Measurements from ENCODE around the gene FANCE.
A peak's percentile ranks its signal among the peaks of the same experiment; 100 is the strongest.

FANCE gene

DNA sequence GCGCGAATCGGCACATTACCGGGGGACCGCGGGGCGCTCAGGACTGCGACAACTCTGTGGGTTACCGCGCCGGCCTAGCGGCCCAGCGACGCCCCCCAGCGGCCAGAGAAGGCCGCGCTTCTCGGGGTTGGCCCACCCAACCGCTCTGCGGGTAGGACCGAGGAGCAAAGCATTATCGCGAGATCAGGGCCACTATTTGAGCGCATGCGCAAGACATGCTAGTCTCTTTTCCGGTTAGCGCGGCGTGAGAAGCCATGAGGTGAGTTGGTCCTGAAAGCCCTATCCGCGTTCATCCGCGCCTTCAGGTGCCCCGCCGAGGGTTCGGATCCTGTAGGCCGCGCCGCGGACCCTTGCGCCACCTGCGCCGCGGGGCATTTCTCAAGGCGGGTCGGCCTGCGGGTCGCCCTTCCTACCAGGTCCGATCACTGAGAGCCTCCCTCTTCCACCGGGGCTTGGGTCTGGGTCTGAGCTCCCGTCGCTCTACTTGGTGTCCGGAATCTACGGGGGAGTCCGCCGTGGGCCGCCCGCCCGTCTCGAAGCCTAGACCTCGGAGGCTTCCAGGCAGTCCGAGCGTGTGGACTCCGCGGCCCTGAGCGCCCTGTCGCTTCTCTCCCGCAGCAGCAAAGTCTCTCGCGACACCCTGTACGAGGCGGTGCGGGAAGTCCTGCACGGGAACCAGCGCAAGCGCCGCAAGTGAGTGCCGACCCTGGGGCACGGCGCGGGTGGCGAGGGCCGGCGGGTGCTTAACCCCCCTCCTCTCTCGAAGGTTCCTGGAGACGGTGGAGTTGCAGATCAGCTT lies 16.2 kb downstream of the FANCE start, which contains the start of gene RPL10A:
TSS of gene RPL10A (plus strand) at position 221 of the 799 bp plus-strand sequence. CDS start at position 255, 34 bp downstream.
- Histone ChIP-seq H3K27ac (ENCODE audit: low read depth, low read length) (peak within 1 kb of the TSS; percentile 94), H3K36me3 (ENCODE audit: control insufficient read depth, insufficient read depth, low read length) (peaks cover 66% of the 10 kb centered on the region), H3K9me3 (ENCODE audit: control insufficient read depth, insufficient read depth, low read length) (no peaks in the 10 kb centered on the region), H3K4me3 (ENCODE audit: low read depth, low read length) (peak within 1 kb of the TSS; percentile 99), H3K4me1 (ENCODE audit: control insufficient read depth, insufficient read depth, low read length) (peaks cover 19% of the 10 kb centered on the region), H3K9ac (ENCODE audit: low read depth, low read length) (peak within 1 kb of the TSS; percentile 99), H3K27me3 (ENCODE audit: control insufficient read depth, insufficient read depth, low read length) (no peaks in the 10 kb centered on the region)

DNA sequence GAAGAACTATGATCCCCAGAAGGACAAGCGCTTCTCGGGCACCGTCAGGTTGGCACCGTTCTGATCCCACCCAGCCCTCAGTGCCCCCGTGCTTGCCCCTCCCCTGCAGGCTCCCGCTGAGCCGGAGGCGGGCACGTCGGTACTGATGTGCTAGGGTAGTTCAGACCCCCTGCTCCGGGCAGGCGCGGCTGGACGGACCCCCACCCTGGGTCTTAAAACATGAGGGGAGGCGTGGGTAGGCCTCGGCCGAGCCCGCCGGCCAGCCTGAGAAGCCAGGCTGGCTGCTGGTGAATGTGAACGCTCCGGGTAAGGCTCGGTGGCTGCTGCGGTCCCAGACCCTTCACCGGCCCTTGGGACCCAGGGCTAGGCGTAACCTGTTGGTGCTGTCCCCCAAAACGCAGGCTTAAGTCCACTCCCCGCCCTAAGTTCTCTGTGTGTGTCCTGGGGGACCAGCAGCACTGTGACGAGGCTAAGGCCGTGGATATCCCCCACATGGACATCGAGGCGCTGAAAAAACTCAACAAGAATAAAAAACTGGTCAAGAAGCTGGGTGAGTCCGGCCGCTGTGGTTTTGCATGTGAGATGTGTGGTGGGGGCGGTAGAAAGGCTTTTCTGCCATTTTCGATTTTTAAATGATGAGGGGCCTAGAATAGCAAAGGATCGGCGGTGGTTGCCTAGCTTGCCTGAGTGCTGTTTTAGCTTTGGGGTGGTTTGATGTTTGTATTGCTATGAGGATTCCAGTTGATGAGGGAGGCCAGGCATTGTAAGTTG lies 17.0 kb downstream of the FANCE start:
- Histone ChIP-seq H3K9me3 (ENCODE audit: control insufficient read depth, insufficient read depth, low read length) (no peaks in the 10 kb centered on the region), H3K9ac (ENCODE audit: low read depth, low read length) (peak overlapping the region; percentile 99), H3K36me3 (ENCODE audit: control insufficient read depth, insufficient read depth, low read length) (peaks cover 68% of the 10 kb centered on the region), H3K4me3 (ENCODE audit: low read depth, low read length) (peak overlapping the region; percentile 99), H3K27me3 (ENCODE audit: control insufficient read depth, insufficient read depth, low read length) (no peaks in the 10 kb centered on the region), H3K27ac (ENCODE audit: low read depth, low read length) (peak overlapping the region; percentile 94), H3K4me1 (ENCODE audit: control insufficient read depth, insufficient read depth, low read length) (peaks cover 19% of the 10 kb centered on the region)

DNA sequence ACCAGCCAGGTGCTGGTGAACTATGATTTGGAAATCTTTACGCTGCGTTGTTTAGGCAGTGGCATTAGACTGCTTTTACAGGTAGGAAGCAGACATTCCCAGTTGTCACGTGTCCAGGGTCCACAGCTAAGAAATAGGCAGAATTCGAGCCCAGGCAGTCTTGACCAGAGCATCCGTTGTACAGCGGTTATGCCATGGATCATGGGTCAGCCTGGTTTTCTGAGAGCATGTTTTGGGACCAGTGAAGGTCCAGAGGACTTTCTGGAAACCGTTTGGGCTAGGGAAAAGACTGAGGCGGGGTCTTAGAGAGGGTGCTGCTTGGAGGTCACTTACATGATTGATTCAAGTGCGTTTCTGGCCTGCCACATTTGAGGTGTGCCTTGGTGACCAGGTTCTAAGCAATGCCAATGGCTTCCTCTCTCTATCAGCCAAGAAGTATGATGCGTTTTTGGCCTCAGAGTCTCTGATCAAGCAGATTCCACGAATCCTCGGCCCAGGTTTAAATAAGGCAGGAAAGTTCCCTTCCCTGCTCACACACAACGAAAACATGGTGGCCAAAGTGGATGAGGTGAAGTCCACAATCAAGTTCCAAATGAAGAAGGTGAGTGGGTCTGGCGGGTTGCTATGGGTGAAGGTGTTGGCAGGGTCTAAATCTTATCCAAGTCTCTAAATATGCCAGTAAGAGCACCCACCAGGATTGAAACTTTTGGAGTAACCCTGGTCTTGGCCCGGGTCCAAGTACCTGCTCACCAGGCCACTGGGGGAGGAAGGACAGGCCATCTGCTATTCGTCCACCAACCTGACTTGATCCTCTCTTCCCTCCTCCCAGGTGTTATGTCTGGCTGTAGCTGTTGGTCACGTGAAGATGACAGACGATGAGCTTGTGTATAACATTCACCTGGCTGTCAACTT lies 17.9 kb downstream of the FANCE start:
- Histone ChIP-seq H3K4me1 (ENCODE audit: control insufficient read depth, insufficient read depth, low read length) (peaks cover 19% of the 10 kb centered on the region), H3K27ac (ENCODE audit: low read depth, low read length) (peak overlapping the region; percentile 66), H3K36me3 (ENCODE audit: control insufficient read depth, insufficient read depth, low read length) (peaks cover 73% of the 10 kb centered on the region), H3K4me3 (ENCODE audit: low read depth, low read length) (peak overlapping the region; percentile 99), H3K9me3 (ENCODE audit: control insufficient read depth, insufficient read depth, low read length) (no peaks in the 10 kb centered on the region), H3K27me3 (ENCODE audit: control insufficient read depth, insufficient read depth, low read length) (no peaks in the 10 kb centered on the region), H3K9ac (ENCODE audit: low read depth, low read length) (peak overlapping the region; percentile 99)

DNA sequence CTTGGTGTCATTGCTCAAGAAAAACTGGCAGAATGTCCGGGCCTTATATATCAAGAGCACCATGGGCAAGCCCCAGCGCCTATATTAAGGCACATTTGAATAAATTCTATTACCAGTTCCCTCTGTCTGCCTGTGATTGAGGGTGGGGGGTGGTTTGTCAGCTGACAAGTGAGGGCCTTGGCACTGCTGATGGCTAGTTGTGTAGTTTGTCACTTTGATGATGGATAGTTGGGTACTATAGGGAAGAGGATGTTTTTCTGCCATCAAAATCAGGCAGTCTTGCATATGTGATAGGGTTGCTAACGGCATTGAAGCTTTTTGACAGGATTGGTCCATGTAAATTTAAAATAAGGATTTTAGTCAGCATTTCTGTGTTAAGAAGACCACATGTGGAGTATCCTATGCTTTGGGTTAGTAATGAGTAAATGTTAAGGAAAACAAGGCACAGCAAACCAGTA lies 18.6 kb downstream of the FANCE start:
- H3K4me3 ChIP-seq (ENCODE audit: low read depth, low read length) = peak overlapping the region; percentile 99
- H3K36me3 ChIP-seq (ENCODE audit: control insufficient read depth, insufficient read depth, low read length) = peaks cover 73% of the 10 kb centered on the region
- H3K27ac ChIP-seq (ENCODE audit: low read depth, low read length) = peak overlapping the region; percentile 52
- H3K4me1 ChIP-seq (ENCODE audit: control insufficient read depth, insufficient read depth, low read length) = peaks cover 19% of the 10 kb centered on the region
- no peaks in the 10 kb centered on the region for H3K27me3 ChIP-seq (ENCODE audit: control insufficient read depth, insufficient read depth, low read length)
- no peaks in the 10 kb centered on the region for H3K9me3 ChIP-seq (ENCODE audit: control insufficient read depth, insufficient read depth, low read length)
- no peak overlapping the region for H3K9ac ChIP-seq (ENCODE audit: low read depth, low read length)

DNA sequence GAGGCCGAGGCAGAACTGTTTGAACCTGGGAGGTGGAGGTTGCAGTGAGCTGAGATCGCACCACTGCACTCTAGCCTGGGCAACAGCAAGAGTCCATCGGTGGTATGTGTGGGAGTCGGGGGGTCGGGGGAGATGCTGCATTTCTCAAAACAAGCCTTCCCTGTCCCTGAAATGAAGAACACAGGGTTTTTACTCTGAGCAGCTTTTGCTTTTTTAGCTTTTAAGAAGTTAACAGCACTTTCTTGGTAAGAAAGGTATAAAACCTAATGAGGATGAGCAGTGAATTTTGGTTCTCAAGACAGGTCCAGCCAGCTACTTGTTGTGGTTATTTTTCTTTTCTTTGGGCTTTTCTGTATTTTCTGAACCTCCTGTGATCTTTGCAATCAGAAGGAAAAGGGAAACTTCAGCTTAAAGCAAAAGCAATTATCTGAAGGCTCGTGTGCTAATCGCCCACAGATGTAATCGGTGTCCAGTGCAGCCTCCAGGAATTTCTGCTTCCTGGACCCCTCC lies 19.8 kb downstream of the FANCE start:
- 0 out of 2 replicates have a peak overlapping the region, but pooled peaks have one; percentile 7 for H3K4me3 ChIP-seq (ENCODE audit: low read depth, low read length)
- no peaks in the 10 kb centered on the region for H3K27me3 ChIP-seq (ENCODE audit: control insufficient read depth, insufficient read depth, low read length)
- no peak overlapping the region for H3K9ac ChIP-seq (ENCODE audit: low read depth, low read length)
- H3K4me1 ChIP-seq (ENCODE audit: control insufficient read depth, insufficient read depth, low read length) = peaks cover 19% of the 10 kb centered on the region
- H3K27ac ChIP-seq (ENCODE audit: low read depth, low read length) = peak overlapping the region; percentile 52
- no peaks in the 10 kb centered on the region for H3K9me3 ChIP-seq (ENCODE audit: control insufficient read depth, insufficient read depth, low read length)
- H3K36me3 ChIP-seq (ENCODE audit: control insufficient read depth, insufficient read depth, low read length) = peaks cover 61% of the 10 kb centered on the region

DNA sequence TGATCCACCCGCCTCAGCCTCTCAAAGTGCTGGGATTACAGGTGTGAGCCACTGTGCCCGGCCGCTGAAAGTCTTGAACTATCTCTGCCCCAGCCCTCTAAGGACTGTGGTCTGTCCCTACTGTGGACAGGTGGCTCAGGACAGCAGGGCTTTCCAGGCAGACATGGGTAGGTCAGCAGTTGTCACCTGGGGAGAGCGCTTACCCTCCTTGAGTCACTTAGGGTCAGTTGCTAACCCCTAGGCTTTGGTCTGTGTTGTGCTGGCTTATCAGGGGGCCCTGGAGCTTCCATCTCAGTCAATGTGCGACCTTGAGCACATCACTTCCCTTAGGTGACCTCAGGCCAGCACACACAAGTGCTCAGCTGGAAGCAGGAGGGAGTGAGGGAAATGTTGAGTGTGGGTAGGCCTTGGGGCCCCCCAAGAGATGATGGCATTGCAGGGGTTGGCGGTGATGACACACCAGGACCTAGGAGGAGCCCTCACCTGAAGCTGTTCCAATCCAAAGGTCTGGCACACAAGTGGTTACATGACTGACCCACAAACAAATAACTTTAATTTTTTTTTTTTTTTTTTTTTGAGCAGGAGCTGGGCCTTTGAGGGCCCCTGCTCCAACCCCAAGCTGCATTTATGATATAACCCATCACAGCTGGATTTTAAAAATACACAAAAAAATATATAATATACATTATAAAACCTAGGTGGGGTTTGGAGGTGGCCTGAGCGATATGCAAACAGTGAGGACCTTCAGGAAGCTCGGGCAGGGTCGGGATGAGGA lies 21.1 kb downstream of the FANCE start:
- Histone ChIP-seq H3K36me3 (ENCODE audit: control insufficient read depth, insufficient read depth, low read length) (peaks cover 65% of the 10 kb centered on the region), H3K9ac (ENCODE audit: low read depth, low read length) (no peak overlapping the region), H3K27ac (ENCODE audit: low read depth, low read length) (peak overlapping the region; percentile 46)

DNA sequence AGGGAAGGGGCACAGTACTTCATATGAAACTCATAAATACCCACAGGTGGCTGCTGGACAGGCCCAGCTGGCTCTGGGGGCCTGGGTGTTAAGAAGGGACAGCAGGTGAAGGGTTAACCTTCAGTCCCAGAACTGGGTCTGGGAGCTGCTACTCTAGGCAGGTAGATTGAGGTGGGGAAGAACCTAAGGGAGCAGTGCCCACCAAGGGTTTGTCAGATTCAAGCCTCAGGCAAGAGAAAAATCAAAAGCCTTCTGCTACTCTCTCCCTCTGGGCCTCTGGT lies 21.7 kb downstream of the FANCE start:
- peaks cover 65% of the 10 kb centered on the region for H3K36me3 ChIP-seq (ENCODE audit: control insufficient read depth, insufficient read depth, low read length)
- H3K4me1 ChIP-seq (ENCODE audit: control insufficient read depth, insufficient read depth, low read length) = peaks cover 20% of the 10 kb centered on the region; the same call in 1 of the 2 replicates
- H3K27ac ChIP-seq (ENCODE audit: low read depth, low read length) = peak overlapping the region; percentile 46
- H3K4me3 ChIP-seq (ENCODE audit: low read depth, low read length) = no peak overlapping the region
- no peak overlapping the region for H3K9ac ChIP-seq (ENCODE audit: low read depth, low read length)
- H3K9me3 ChIP-seq (ENCODE audit: control insufficient read depth, insufficient read depth, low read length) = no peaks in the 10 kb centered on the region
- no peaks in the 10 kb centered on the region for H3K27me3 ChIP-seq (ENCODE audit: control insufficient read depth, insufficient read depth, low read length)

More for the DNA sequence above, 21.1 kb downstream of the FANCE start:
- Histone ChIP-seq H3K4me1 (ENCODE audit: control insufficient read depth, insufficient read depth, low read length) (peaks cover 20% of the 10 kb centered on the region; the same call in 1 of the 2 replicates), H3K9me3 (ENCODE audit: control insufficient read depth, insufficient read depth, low read length) (no peaks in the 10 kb centered on the region), H3K4me3 (ENCODE audit: low read depth, low read length) (no peak overlapping the region), H3K27me3 (ENCODE audit: control insufficient read depth, insufficient read depth, low read length) (no peaks in the 10 kb centered on the region)

DNA sequence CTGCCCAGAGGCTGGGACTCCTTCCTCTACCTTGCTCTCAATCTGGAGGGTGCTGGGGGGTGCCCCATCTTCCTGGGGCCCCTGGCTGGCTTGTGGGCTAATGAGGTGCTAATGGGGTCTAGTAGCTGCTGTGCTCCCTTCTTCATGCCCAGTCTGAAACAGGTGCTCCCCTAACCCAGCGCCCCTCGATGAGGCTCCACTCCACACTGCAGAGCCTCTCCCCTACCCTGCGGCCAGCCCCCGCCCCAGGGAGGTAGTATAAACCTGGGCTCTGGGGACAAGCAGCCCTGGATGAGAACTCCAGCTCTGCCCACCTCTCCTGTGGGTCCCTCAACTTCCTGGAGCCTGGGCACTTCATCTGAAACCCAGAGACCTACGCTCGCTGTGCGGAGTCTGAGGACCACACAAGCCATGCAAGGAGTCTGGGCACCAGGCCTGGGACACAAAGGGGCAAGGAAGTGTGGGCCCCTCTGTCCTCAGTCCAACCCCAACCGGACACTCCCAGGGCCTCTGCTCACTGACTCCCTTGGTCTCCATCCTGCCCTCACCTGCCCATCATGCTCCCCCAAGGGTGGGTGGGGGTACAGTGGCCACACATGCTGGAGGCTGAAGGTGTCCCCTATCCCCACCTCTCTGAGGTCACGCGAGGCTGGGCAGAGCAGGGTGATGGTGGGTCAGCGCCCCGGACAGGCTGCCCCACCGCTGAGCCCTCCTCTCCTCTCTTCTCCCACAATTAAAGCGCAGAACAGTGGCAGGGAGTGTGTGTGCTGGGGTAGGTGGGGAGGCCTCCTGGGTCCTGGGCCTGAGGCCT lies 22.2 kb downstream of the FANCE start:
- Histone ChIP-seq H3K9ac (ENCODE audit: low read depth, low read length) (no peak overlapping the region), H3K4me1 (ENCODE audit: control insufficient read depth, insufficient read depth, low read length) (peaks cover 20% of the 10 kb centered on the region; the same call in 1 of the 2 replicates), H3K36me3 (ENCODE audit: control insufficient read depth, insufficient read depth, low read length) (peaks cover 63% of the 10 kb centered on the region), H3K27ac (ENCODE audit: low read depth, low read length) (peak overlapping the region; percentile 46), H3K4me3 (ENCODE audit: low read depth, low read length) (no peak overlapping the region), H3K27me3 (ENCODE audit: control insufficient read depth, insufficient read depth, low read length) (no peaks in the 10 kb centered on the region), H3K9me3 (ENCODE audit: control insufficient read depth, insufficient read depth, low read length) (no peaks in the 10 kb centered on the region)

DNA sequence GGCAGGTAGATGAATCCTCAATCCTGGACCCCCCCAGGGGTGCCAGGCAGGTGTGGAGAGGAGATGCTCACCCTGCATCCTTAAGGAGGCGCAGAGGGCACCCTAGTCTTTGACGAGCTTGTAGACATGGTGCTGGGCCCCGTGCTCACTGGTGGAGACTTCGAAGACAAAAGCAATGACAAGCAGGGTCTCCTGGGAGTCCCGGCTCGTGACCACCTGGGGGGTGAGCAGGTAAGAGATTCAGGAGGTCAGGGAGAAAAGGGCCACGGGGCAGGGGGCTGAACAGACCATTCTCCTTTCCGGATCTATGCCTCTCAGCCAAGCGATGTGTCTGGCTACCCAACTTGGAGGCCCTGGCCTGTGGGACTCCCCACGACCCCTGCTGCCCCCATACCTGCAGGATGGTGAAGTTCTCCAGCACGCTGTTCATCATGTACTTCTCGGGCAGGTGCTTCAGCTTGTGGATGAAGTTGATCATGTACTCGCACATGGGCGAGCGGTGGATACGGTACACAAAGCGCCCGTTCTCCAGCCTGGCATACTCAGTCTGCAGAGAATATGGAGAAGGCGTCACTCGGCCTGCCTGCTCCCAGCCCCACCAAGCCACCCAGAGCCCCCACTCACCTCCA lies 22.9 kb downstream of the FANCE start:
- peaks cover 18% of the 10 kb centered on the region; the same call in 1 of the 2 replicates for H3K4me1 ChIP-seq (ENCODE audit: control insufficient read depth, insufficient read depth, low read length)
- H3K27ac ChIP-seq (ENCODE audit: low read depth, low read length) = peak overlapping the region; percentile 23
- no peaks in the 10 kb centered on the region for H3K9me3 ChIP-seq (ENCODE audit: control insufficient read depth, insufficient read depth, low read length)
- H3K27me3 ChIP-seq (ENCODE audit: control insufficient read depth, insufficient read depth, low read length) = no peaks in the 10 kb centered on the region
- no peak overlapping the region for H3K9ac ChIP-seq (ENCODE audit: low read depth, low read length)
- peaks cover 62% of the 10 kb centered on the region for H3K36me3 ChIP-seq (ENCODE audit: control insufficient read depth, insufficient read depth, low read length)
- no peak overlapping the region for H3K4me3 ChIP-seq (ENCODE audit: low read depth, low read length)
